ENCODE measurements around the gene APBB2. TPM values are rescaled to one million over a fixed set of nuclear protein-coding genes. Genes with fewer than 3 reads are reported as not detected.

The APBB2 gene
- total and polyA plus RNA-seq, 10 of the 15 experiments (the other 5 are each of a cell fraction or from before 2014, with no cell fraction given) = 2.7 to 24.6 (median 19.0) TPM

DNA sequence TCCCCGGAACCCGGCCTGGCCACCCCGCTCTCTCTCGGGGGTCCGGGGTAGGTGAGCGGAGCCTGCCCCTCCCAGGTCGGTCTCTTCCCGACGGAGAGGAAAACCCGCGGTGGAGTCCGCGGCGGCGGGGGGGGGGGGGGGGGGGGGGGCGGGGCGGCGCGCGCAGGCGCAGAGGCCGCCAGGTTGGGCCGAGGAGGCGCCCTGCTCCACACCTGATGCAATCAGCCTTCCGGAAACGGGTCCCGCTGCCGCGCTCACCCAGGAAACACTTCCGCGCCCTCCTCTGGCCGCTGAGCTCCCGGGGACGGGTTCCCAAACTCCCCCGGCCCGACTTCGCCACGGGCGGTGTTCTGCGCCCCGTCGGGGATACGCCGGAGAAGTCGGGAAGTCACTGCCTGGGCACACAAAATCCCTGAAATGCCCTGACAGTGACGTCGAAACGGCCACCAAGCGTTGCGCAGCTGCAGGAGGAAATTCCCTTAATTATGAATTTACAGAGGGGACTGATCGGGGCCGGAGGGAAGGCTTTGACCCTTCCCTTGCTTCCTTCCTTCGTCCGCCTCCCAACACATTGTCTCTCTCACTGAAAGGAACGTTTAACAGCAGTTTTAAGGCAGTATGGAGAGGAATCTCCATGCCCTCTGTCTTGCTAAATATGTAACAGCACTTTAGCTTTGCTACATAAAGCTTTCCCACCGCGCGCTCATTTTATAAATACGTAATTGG, 2.1 kb upstream of the APBB2 start (continued):
- TF ChIP-seq, protein P1, sequence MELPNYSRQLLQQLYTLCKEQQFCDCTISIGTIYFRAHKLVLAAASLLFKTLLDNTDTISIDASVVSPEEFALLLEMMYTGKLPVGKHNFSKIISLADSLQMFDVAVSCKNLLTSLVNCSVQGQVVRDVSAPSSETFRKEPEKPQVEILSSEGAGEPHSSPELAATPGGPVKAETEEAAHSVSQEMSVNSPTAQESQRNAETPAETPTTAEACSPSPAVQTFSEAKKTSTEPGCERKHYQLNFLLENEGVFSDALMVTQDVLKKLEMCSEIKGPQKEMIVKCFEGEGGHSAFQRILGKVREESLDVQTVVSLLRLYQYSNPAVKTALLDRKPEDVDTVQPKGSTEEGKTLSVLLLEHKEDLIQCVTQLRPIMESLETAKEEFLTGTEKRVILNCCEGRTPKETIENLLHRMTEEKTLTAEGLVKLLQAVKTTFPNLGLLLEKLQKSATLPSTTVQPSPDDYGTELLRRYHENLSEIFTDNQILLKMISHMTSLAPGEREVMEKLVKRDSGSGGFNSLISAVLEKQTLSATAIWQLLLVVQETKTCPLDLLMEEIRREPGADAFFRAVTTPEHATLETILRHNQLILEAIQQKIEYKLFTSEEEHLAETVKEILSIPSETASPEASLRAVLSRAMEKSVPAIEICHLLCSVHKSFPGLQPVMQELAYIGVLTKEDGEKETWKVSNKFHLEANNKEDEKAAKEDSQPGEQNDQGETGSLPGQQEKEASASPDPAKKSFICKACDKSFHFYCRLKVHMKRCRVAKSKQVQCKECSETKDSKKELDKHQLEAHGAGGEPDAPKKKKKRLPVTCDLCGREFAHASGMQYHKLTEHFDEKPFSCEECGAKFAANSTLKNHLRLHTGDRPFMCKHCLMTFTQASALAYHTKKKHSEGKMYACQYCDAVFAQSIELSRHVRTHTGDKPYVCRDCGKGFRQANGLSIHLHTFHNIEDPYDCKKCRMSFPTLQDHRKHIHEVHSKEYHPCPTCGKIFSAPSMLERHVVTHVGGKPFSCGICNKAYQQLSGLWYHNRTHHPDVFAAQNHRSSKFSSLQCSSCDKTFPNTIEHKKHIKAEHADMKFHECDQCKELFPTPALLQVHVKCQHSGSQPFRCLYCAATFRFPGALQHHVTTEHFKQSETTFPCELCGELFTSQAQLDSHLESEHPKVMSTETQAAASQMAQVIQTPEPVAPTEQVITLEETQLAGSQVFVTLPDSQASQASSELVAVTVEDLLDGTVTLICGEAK (IDR thresholded peaks at IDR 0.05; ENCODE audit: borderline replicate concordance) = peak; percentile 84; the same call in 1 of the 2 replicates
- TF ChIP-seq ETV6 (conservative IDR thresholded peaks at IDR 0.05 in 1 of 2, IDR thresholded peaks at IDR 0.05 in 1 of 2; ENCODE audit: borderline replicate concordance in 1 of 2, low read depth in 1 of 2) (peak in 1 of 2 experiments; percentile 77; a peak in 1 of 4 replicates), PAX8 (IDR thresholded peaks at IDR 0.05) (no peak), NFYA (IDR thresholded peaks at IDR 0.05; ENCODE audit: borderline replicate concordance, low read depth, low read length) (no peak), TCF7 (IDR thresholded peaks at IDR 0.05; ENCODE audit: borderline replicate concordance) (no peak), NFIC (IDR thresholded peaks at IDR 0.05; ENCODE audit: low read depth, low read length) (no peak), SP1 (IDR thresholded peaks at IDR 0.05; ENCODE audit: low read depth, low read length) (peak; percentile 61), ZBED1 (IDR thresholded peaks at IDR 0.05; ENCODE audit: borderline replicate concordance) (no peak), POLR2AphosphoS5 (IDR thresholded peaks at IDR 0.05; ENCODE audit: low read length) (peak; percentile 86), CBFB (IDR thresholded peaks at IDR 0.05; ENCODE audit: low read depth) (no peak), PML (IDR thresholded peaks at IDR 0.05; ENCODE audit: low read length) (peak; percentile 81; the same call in 1 of the 2 replicates), CREM (IDR thresholded peaks at IDR 0.05; ENCODE audit: low read depth) (peak; percentile 35; the same call in 1 of the 2 replicates), CEBPB (IDR thresholded peaks at IDR 0.05; ENCODE audit: borderline replicate concordance in 1 of 2, low read depth in 2 of 2, low read length in 2 of 2) (peak in 1 of 2 experiments; percentile 76; a peak in 1 of 4 replicates), FOXK2 (IDR thresholded peaks at IDR 0.05) (no peak), CHD4 (IDR thresholded peaks at IDR 0.05) (no peak), CREB1 (IDR thresholded peaks at IDR 0.05; ENCODE audit: low read depth) (peak; percentile 49; the same call in 1 of the 2 replicates)
- TF ChIP-seq, protein P2, sequence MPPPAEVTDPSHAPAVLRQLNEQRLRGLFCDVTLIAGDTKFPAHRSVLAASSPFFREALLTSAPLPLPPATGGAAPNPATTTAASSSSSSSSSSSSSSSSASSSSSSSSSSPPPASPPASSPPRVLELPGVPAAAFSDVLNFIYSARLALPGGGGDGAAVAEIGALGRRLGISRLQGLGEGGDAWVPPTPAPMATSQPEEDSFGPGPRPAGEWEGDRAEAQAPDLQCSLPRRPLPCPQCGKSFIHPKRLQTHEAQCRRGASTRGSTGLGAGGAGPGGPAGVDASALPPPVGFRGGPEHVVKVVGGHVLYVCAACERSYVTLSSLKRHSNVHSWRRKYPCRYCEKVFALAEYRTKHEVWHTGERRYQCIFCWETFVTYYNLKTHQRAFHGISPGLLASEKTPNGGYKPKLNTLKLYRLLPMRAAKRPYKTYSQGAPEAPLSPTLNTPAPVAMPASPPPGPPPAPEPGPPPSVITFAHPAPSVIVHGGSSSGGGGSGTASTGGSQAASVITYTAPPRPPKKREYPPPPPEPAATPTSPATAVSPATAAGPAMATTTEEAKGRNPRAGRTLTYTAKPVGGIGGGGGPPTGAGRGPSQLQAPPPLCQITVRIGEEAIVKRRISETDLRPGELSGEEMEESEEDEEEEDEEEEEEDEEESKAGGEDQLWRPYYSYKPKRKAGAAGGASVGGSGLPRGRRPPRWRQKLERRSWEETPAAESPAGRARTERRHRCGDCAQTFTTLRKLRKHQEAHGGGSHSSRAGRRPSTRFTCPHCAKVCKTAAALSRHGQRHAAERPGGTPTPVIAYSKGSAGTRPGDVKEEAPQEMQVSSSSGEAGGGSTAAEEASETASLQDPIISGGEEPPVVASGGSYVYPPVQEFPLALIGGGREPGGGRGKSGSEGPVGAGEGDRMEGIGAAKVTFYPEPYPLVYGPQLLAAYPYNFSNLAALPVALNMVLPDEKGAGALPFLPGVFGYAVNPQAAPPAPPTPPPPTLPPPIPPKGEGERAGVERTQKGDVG (CRISPR knock-in tag; IDR thresholded peaks at IDR 0.05) = no peak
- TF ChIP-seq, protein P3, sequence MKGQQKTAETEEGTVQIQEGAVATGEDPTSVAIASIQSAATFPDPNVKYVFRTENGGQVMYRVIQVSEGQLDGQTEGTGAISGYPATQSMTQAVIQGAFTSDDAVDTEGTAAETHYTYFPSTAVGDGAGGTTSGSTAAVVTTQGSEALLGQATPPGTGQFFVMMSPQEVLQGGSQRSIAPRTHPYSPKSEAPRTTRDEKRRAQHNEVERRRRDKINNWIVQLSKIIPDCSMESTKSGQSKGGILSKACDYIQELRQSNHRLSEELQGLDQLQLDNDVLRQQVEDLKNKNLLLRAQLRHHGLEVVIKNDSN (IDR thresholded peaks at IDR 0.05; ENCODE audit: borderline replicate concordance, extremely low read length, insufficient read depth, low read depth, low read length) = no peak
- TF ChIP-seq, protein P4, sequence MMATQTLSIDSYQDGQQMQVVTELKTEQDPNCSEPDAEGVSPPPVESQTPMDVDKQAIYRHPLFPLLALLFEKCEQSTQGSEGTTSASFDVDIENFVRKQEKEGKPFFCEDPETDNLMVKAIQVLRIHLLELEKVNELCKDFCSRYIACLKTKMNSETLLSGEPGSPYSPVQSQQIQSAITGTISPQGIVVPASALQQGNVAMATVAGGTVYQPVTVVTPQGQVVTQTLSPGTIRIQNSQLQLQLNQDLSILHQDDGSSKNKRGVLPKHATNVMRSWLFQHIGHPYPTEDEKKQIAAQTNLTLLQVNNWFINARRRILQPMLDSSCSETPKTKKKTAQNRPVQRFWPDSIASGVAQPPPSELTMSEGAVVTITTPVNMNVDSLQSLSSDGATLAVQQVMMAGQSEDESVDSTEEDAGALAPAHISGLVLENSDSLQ (IDR thresholded peaks at IDR 0.05) = peak; percentile 46; the same call in 1 of the 2 replicates
